ENCODE results near the gene CS.
A peak's percentile ranks its signal among the peaks of the same experiment; 100 is the strongest.
"Not testable (repeated sequence)": the region's sequence is repeated elsewhere in the genome, so short reads cannot be mapped to it uniquely, and the experiment has no call there.

Gene CS

GRCh38 chr12:56317675-56318074, 17.5 kb upstream of the CS start:
- no peak for DNase-seq

GRCh38 chr12:56315622-56316473, 15.7 kb upstream of the CS start, which contains the start of gene CNPY2:
Gene CNPY2 (minus strand): TSS chr12:56315988. CDS start chr12:56315217, 771 bp downstream.
- DNase-seq, result peak; percentile 97

GRCh38 chr12:56315249-56315621, 15.1 kb upstream of the CS start:
- DNase-seq, result no peak

- DNase-seq, result no peak
These were observed 10.9 kb upstream of the CS start for GRCh38 chr12:56311003-56311402.

- no peak for DNase-seq
These were observed 8.6 kb upstream of the CS start for GRCh38 chr12:56308714-56309113.

- no peak for DNase-seq
These were observed 7.3 kb upstream of the CS start for GRCh38 chr12:56307221-56307965.

- no peak for DNase-seq
These were observed 4.9 kb upstream of the CS start for GRCh38 chr12:56304872-56305590.

GRCh38 chr12:56304276-56304675, 4.1 kb upstream of the CS start:
- no peak for DNase-seq

- no peak for DNase-seq
These were observed 724 bp upstream of the CS start for GRCh38 chr12:56300644-56301464.

- peak; percentile 27 for DNase-seq
These were observed 750 bp downstream of the CS start for GRCh38 chr12:56299308-56299852.

GRCh38 chr12:56298828-56299227, 1.3 kb downstream of the CS start:
- DNase-seq, result no peak

GRCh38 chr12:56297400-56297799, 2.7 kb downstream of the CS start:
- DNase-seq, result no peak

- no peak for DNase-seq
These were observed 3.8 kb downstream of the CS start for GRCh38 chr12:56296295-56296694.

- DNase-seq, result no peak
These were observed 6.3 kb downstream of the CS start for GRCh38 chr12:56293795-56294194.

- DNase-seq, result no peak
These were observed 11.3 kb downstream of the CS start for GRCh38 chr12:56288705-56289387.

- DNase-seq, result no peak
These were observed 13.9 kb downstream of the CS start for GRCh38 chr12:56286044-56286830.

GRCh38 chr12:56284263-56284662, 15.9 kb downstream of the CS start:
- DNase-seq, result not testable (repeated sequence)

GRCh38 chr12:56282579-56282978, 17.6 kb downstream of the CS start:
- no peak for DNase-seq

GRCh38 chr12:56282030-56282429, 18.1 kb downstream of the CS start:
- DNase-seq, result no peak

- no peak for DNase-seq
These were observed 19.3 kb downstream of the CS start for GRCh38 chr12:56280849-56281248.

GRCh38 chr12:56278905-56279304, 21.2 kb downstream of the CS start:
- no peak for DNase-seq

Data from fibroblast of skin of right biceps (primary cell).